H1 (cell line): ENCODE data around the gene LHFPL2. TPM values are rescaled to one million over a fixed set of nuclear protein-coding genes. Genes with fewer than 3 reads are reported as not detected.

Experiments
- ATF3 ChIP-seq: IDR thresholded peaks from 2 replicates; pipeline ENCODE4 v1.6.1; 2011; ENCODE audit warnings: low read depth, mild to moderate bottlenecking, low read length; ENCODE audit not compliant: insufficient read depth
- BACH1 ChIP-seq: IDR thresholded peaks from 2 replicates; pipeline ENCODE4 v1.6.1; 2012; ENCODE audit warnings: low read length, improper control_type of control experiment
- CBX8 ChIP-seq: fragments of 300-800, 300-1000 bp; sonication (generic); IDR thresholded peaks from 2 replicates; pipeline ENCODE4 v1.7.1; 2016; ENCODE audit warnings: low read depth, low read length, borderline replicate concordance
- CHD7 ChIP-seq: fragments of 300-600 bp; sonication (generic); IDR thresholded peaks from 2 replicates; pipeline ENCODE4 v1.7.1; 2012; ENCODE audit warnings: low read length, moderate library complexity, mild to moderate bottlenecking, inconsistent platforms; ENCODE audit not compliant: insufficient replicate concordance
- EP300 ChIP-seq, 2 experiments: IDR thresholded peaks; 1 replicate in 1 of 2; 2 replicates in 1 of 2; pipeline ENCODE4 v1.6.1; 2011 to 2012; ENCODE audit warnings: low read depth in 2 of 2, low read length in 2 of 2, mild to moderate bottlenecking in 2 of 2, borderline replicate concordance in 1 of 2, inconsistent platforms in 1 of 2, moderate library complexity in 1 of 2
- RXRA ChIP-seq: IDR thresholded peaks from 2 replicates; pipeline ENCODE4 v1.6.1; 2011; ENCODE audit warnings: low read depth, mild to moderate bottlenecking, low read length, moderate library complexity; ENCODE audit not compliant: insufficient read depth
- SAP30 ChIP-seq: fragments of 300-600 bp; sonication (generic); IDR thresholded peaks from 2 replicates; pipeline ENCODE4 v1.7.1; 2012; ENCODE audit warnings: low read length, moderate library complexity, mild to moderate bottlenecking, inconsistent platforms; ENCODE audit not compliant: insufficient read depth, insufficient replicate concordance
- SIX5 ChIP-seq: IDR thresholded peaks from 2 replicates; pipeline ENCODE4 v1.6.1; 2011; ENCODE audit warnings: mild to moderate bottlenecking, low read depth, low read length
- polyA plus RNA-seq, 7 experiments: library from polyadenylated mRNA; depleted of rRNA in 3 of 7; stranded (reverse) in 5 of 7; unstranded in 2 of 7; fragments of >200 nt in 5 of 7; fragments of 200-250 nt in 2 of 7; gene quantifications; 1 replicate in 5 of 7; 2 replicates in 1 of 7; 4 replicates in 1 of 7; pipeline versions ENCODE4 v1.2.1 to v1.2.3, GENCODE V29; 2011 to 2013; ENCODE audit warnings: missing spikeins in 2 of 7, mixed read lengths in 2 of 7
- total RNA-seq: library from RNA; stranded (reverse); fragmentation: NEBNext Ultra II Directional; extraction: Animal tissue kit (Norgen Biotek cat#: 25700); gene quantifications from 2 replicates; pipeline ENCODE4 v1.2.1, GENCODE V29; 2021
- TF ChIP-seq, protein P1 (sequence below): IDR thresholded peaks from 2 replicates; pipeline ENCODE4 v1.6.1; 2012; ENCODE audit warnings: inconsistent platforms

LHFPL2 gene
- total and polyA plus RNA-seq, 2 of the 8 experiments (the other 6 are each of a cell fraction or from before 2014, with no cell fraction given) = 9.6 to 43.0 TPM

DNA sequence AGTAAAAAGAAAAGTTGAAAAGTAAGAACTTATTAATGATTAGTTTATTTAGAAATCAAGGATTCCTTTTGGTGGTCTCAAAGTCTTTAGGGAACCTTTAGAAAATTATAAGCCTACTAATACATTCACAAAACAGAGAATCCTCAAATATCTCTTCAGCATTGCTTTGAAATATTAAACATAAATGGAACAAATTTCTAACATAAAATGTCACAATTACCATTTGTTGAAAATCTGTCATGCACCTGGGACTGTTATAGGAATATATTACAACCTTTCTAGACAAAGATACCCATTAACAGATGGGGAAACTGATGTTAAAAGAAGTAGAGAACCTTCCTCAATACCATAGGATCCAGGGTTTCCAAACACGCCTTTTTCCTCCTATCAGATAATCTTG, 83.2 kb downstream of the LHFPL2 start (continued):
- TF ChIP-seq CHD7 = no peak
- TF ChIP-seq SIX5 = no peak
- TF ChIP-seq, protein P1, sequence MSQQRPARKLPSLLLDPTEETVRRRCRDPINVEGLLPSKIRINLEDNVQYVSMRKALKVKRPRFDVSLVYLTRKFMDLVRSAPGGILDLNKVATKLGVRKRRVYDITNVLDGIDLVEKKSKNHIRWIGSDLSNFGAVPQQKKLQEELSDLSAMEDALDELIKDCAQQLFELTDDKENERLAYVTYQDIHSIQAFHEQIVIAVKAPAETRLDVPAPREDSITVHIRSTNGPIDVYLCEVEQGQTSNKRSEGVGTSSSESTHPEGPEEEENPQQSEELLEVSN = no peak
- TF ChIP-seq SAP30 = no peak
- TF ChIP-seq RXRA = no peak
- TF ChIP-seq CBX8 = no peak
- TF ChIP-seq EP300 (IDR thresholded peaks at IDR 0.05; ENCODE audit: borderline replicate concordance in 1 of 2, low read depth in 2 of 2, low read length in 2 of 2) = no peak
- no peak for TF ChIP-seq ATF3
- no peak for TF ChIP-seq BACH1
